Measurements from ENCODE around the gene LCN6. TPM values are rescaled to one million over a fixed set of nuclear protein-coding genes. Genes with fewer than 3 reads are reported as not detected.
A peak's percentile ranks its signal among the peaks of the same experiment; 100 is the strongest.

LCN6 gene
- total RNA-seq, 4 donors from 2014 or later, result 14.2 to 70.0 (median 42.9) TPM

DNA sequence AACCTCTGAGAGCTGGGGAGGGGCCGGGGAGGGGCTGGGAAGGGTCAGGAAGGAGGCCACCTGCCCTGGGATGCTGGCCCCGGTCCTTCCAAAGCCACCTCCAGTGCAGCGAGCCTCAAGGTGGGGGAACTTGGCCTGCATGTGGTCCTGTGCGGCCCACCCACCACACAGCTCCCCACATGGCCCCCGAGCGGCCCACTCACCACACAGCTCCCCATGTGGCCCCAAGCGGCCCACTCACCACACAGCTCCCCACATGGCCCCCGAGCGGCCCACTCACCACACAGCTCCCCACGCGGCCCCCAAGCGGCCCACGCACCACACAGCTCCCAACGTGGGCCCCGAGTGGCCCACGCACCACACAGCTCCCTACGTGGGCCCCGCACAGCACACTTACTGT, 3.6 kb downstream of the LCN6 start:
- Histone ChIP-seq H3K27me3 (peaks cover 0 to 44% of the 10 kb centered on the region in 2 donors), H3K4me1 (peaks cover 0 to 49% (median 16%) of the 10 kb centered on the region in 4 donors), H3K9me3 (no peaks in the 10 kb centered on the region), H3K36me3 (no peaks in the 10 kb centered on the region), H3K27ac (no peak overlapping the region), H3K4me3 (peak overlapping the region in 1 of 4 donors; percentile 35)
- WGBS, 2 donors, result 58 to 81% methylated on average over 2 to 14 of the region's 18 CpGs
- TF ChIP-seq POLR2A (IDR thresholded peaks at IDR 0.05), result no peak
- no peak for DNase-seq (ENCODE audit: low spot score in 2 of 2)

DNA sequence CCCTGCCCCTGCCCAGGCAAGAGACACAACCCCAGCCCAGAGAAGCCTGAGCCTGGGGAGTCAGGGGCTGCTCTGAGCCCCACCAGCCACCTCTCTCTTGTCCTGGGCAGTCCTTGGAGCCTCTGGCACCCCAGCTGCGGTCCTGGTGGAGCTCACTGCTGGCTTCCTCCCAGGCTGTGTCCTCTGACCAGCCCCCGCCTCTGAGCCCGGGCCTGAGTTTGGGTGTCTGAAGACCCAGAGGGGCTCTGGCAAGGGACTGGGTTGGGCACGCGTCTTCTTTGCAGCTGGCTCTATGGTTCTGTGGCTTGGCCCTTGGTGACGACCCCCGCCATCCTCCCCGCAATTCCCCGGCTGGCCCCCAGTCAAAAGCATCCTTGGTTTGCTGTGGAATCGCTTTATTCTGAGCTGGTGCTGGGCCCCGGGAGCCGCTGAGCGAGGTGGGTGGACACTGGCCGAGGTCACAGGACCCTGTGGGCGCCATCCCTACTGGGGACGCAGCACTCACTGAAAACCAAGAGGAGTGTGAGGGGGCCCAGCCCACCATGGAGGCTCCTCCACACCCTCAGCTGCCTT, 4.6 kb downstream of the LCN6 start:
- Histone ChIP-seq H3K4me3 (peak overlapping the region in 1 of 4 donors; percentile 35), H3K4me1 (peaks cover 0 to 40% (median 12%) of the 10 kb centered on the region in 4 donors), H3K27me3 (peaks cover 0 to 44% of the 10 kb centered on the region in 2 donors), H3K36me3 (no peaks in the 10 kb centered on the region), H3K9me3 (no peaks in the 10 kb centered on the region), H3K27ac (no peak overlapping the region)
- DNase-seq (ENCODE audit: low spot score in 2 of 2), result no peak
- 72 to 76% methylated on average over 14 to 15 of the region's 16 CpGs for WGBS, 2 donors
- TF ChIP-seq POLR2A (IDR thresholded peaks at IDR 0.05), result no peak
- no peak for TF ChIP-seq EP300 (IDR thresholded peaks at IDR 0.05)
- TF ChIP-seq, protein P1, sequence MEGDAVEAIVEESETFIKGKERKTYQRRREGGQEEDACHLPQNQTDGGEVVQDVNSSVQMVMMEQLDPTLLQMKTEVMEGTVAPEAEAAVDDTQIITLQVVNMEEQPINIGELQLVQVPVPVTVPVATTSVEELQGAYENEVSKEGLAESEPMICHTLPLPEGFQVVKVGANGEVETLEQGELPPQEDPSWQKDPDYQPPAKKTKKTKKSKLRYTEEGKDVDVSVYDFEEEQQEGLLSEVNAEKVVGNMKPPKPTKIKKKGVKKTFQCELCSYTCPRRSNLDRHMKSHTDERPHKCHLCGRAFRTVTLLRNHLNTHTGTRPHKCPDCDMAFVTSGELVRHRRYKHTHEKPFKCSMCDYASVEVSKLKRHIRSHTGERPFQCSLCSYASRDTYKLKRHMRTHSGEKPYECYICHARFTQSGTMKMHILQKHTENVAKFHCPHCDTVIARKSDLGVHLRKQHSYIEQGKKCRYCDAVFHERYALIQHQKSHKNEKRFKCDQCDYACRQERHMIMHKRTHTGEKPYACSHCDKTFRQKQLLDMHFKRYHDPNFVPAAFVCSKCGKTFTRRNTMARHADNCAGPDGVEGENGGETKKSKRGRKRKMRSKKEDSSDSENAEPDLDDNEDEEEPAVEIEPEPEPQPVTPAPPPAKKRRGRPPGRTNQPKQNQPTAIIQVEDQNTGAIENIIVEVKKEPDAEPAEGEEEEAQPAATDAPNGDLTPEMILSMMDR (IDR thresholded peaks at IDR 0.05), result no peak

DNA sequence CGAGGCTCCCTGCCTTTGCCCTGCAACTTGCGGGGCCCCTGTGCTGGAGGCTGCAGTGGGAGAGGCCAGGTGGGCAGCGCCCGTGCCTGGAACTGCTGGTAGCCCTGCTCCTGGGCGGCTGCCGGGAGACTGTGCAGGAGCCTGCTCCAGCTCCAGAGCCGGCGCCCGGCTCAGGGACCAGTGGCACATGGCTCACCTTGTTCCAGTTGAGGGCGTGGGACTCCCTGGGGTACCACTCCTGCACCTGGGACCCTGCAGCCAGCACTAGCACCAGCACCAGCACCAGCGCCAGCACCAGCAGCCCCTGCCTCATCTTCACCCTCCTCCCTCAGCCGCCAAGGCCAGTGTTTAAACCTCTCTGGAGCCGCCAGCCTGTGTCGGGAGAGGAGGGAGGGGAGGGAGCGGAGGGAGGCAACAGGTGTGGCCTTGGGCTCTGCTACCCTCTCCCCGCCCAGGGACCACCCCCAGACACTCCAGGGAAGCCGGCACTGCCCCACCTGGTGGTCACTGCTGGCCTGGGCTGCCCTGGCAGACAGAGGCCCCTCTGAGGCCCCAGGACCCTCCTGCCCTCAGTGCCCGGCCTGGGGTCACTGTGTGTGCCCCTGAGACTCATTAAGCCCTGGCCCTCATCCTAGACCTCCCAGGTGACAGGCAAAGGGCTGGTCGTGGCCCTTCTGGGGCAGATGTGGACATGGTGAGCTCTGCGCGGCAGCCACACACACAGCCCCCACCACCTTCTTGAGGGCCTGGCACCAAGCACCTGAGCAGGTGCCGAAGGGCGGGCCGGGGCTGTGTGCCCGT, 5.5 kb downstream of the LCN6 start, which contains the start of gene LCN10:
TSS of gene LCN10 (minus strand) at position 350 of the 801 bp plus-strand sequence. CDS start at position 313, 37 bp downstream.
- TF ChIP-seq, protein P1 (IDR thresholded peaks at IDR 0.05), result no peak
- TF ChIP-seq POLR2A (IDR thresholded peaks at IDR 0.05) (no peak), EP300 (IDR thresholded peaks at IDR 0.05) (no peak)
- Histone ChIP-seq H3K4me1 (peaks cover 0 to 31% (median 12%) of the 10 kb centered on the region in 4 donors), H3K4me3 (peak within 1 kb of the TSS in 2 of 4 donors; percentile 35 to 38), H3K36me3 (no peaks in the 10 kb centered on the region), H3K27ac (peak within 1 kb of the TSS in 2 of 4 donors; percentile 3 to 16), H3K27me3 (peaks cover 0 to 44% of the 10 kb centered on the region in 2 donors), H3K9me3 (no peaks in the 10 kb centered on the region)
- WGBS, 2 donors, result 54 to 58% methylated on average over 13 to 15 of the region's 25 CpGs
- DNase-seq (ENCODE audit: low spot score in 2 of 2), result no peak

GRCh38 chr9:136741883-136742571, 6.3 kb downstream of the LCN6 start:
- H3K27ac ChIP-seq, result peak overlapping the region in 2 of 4 donors; percentile 3 to 16
- H3K4me3 ChIP-seq, result peak overlapping the region in 2 of 4 donors; percentile 35 to 38
- H3K27me3 ChIP-seq, result peaks cover 0 to 44% of the 10 kb centered on the region in 2 donors
- no peaks in the 10 kb centered on the region for H3K36me3 ChIP-seq
- no peak for DNase-seq (ENCODE audit: low spot score in 2 of 2)
- no peak for TF ChIP-seq EP300 (IDR thresholded peaks at IDR 0.05)
- 23 to 25% methylated on average over 19 to 31 of the region's 32 CpGs for WGBS, 2 donors
- H3K4me1 ChIP-seq, result peaks cover 0 to 31% (median 12%) of the 10 kb centered on the region in 4 donors
- no peaks in the 10 kb centered on the region for H3K9me3 ChIP-seq

GRCh38 chr9:136740971-136741882, 7.1 kb downstream of the LCN6 start:
- no peak for TF ChIP-seq POLR2A (IDR thresholded peaks at IDR 0.05)
- peak in 1 of 2 donors; percentile 53 for TF ChIP-seq EP300 (IDR thresholded peaks at IDR 0.05)
- Histone ChIP-seq H3K36me3 (no peaks in the 10 kb centered on the region), H3K27ac (peak overlapping the region in 2 of 4 donors; percentile 3 to 16), H3K4me1 (peaks cover 0 to 31% (median 12%) of the 10 kb centered on the region in 4 donors), H3K27me3 (peaks cover 0 to 44% of the 10 kb centered on the region in 2 donors), H3K9me3 (no peaks in the 10 kb centered on the region), H3K4me3 (peak overlapping the region in 2 of 4 donors; percentile 35 to 38)
- 17 to 21% methylated on average over 19 to 34 of the region's 37 CpGs for WGBS, 2 donors
- DNase-seq (ENCODE audit: low spot score in 2 of 2), result no peak

GRCh38 chr9:136740491-136740890, 7.8 kb downstream of the LCN6 start:
- WGBS, 2 donors, result 80 to 85% methylated on average over 16 of the region's 16 CpGs
- Histone ChIP-seq H3K4me1 (peaks cover 0 to 31% (median 12%) of the 10 kb centered on the region in 4 donors), H3K27ac (no peak overlapping the region), H3K36me3 (no peaks in the 10 kb centered on the region), H3K9me3 (no peaks in the 10 kb centered on the region), H3K27me3 (peaks cover 0 to 44% of the 10 kb centered on the region in 2 donors), H3K4me3 (no peak overlapping the region)
- TF ChIP-seq, protein P1 (IDR thresholded peaks at IDR 0.05), result no peak
- TF ChIP-seq EP300 (IDR thresholded peaks at IDR 0.05) (no peak), POLR2A (IDR thresholded peaks at IDR 0.05) (no peak)
- no peak for DNase-seq (ENCODE audit: low spot score in 2 of 2)
